COR-L47 (cell line): ENCODE data around the gene FAM200C.
"Not testable (repeated sequence)": the region's sequence is repeated elsewhere in the genome, so short reads cannot be mapped to it uniquely, and the experiment has no call there.

Source experiments
- DNase-seq: peaks from one replicate; lab custom pipeline; 2025; lab: John Stamatoyannopoulos, UW

FAM200C gene

DNA sequence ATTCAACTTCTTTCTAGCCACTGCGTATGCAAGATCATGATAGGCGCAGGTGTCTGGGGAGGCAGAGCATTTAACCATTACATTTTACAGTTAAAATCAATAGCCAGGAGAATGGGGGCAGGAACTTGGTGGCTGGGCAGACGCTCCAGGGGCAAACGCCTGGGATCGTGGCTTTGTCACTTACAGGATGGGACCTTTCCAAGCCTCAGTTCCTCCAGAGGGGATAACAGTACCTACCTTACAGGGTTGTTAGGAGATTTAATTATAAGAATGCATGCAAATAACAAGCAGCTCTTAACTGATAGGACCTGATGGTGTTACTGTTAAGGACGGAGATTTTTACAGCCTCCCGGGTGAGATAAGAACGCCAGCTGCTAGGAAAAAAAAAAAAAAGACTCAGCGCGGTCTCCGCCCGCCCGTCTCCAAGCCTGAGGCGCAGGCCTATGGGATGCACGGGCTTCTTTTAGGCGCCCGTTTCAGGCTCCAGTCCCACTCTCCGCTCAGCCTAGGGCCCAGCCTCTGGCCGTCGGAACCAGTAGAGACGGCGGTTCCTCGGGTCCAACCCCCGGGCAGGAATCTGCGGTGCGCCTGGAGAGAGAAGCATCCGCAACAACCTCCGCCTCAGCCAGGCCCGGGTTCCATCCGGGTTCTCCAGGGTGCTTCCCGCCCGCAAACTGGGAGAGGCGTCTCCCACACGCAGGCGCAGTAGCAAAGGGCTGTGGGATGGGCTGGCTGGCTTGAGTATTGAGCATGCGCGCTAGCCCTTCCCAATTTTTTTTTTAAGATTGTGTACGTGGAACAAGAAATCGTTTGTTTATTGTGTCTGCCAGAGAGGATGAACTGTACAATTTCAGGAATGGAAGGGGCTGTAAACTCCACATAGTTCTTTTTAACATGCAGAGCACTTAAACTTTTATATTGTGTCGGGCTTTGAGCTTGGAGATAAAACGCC is at the start of gene FAM200C:
Gene FAM200C (minus strand): TSS at position 653 of the 952 bp plus-strand sequence. CDS start 4,564 bp downstream, outside the sequence.
- peak; percentile 91 for DNase-seq

DNA sequence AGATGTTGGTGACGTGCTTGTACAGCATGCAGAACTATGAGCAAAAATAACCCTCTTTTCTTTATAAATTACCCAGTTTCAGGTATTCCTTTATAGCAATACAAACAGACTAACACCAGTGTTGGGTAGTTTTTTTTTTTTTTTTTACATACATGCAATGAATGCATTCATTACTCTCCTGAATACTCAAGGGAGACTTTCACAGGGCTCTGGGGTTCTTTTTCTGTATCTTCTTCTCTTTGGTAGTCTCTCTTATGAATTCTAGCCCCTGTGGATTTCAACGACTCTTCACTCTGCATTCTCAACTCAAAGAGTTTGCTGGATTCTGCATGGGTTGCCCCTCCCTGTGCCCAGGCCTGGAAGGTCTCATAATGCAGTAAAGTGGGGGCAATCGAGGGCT is 49.6 kb upstream of the FAM200C start:
- DNase-seq = no peak

DNA sequence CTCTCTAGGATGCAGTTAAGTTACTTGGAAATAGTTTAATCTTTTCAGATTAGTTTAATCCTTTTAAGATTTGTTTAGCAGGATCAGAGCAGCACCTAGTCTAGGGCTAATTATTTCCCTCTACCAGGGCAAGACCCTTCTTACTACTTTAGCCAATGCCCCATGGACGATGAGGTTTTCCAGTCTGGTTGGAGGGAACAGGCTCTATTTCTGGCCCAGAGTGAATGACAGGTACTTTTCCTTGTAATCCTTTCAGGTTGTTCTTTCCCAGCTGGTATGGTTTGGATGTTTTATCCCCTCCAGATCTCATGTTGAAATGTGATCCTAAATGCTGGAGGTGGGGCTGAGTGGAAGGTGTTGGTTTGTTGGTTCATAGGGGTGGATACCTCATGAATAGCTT is 49.0 kb upstream of the FAM200C start:
- no peak for DNase-seq

DNA sequence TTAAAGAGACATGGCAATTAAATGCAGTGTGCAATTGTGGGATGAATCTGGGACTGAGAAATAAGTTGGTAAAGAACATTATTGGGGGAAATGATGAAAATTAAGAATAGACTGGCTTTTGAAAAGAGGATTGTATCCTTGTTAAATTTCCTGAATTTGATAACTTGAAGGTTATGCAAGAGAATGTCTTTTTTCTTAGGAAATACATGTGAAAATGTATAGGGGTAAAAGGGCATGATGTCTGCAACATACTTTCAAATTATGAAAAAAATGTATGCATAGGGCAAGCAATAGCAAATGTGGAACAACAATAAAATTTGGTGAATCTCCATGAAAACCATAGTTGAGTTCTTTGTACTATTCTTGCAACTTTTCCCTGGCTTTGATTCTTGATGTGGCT is 45.9 kb upstream of the FAM200C start:
- no peak for DNase-seq

DNA sequence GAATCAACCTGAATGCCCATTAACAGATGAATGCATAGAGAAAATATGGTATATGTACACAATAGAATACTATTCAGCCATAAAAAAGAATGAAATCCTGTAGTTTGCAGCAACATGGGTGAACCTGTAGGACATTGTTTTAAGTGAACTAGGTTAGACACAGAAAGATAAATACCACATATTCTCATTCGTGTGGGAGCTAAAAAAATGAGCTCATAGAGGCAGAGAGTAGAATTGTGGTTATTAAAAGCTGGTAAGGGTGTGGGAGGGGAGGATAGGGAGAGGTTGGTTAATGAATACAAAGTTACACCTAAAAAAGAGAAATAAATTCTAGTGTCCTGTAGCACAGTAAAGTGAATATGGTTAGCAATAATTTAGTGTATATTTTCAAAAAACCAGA is 45.3 kb upstream of the FAM200C start:
- DNase-seq = no peak

DNA sequence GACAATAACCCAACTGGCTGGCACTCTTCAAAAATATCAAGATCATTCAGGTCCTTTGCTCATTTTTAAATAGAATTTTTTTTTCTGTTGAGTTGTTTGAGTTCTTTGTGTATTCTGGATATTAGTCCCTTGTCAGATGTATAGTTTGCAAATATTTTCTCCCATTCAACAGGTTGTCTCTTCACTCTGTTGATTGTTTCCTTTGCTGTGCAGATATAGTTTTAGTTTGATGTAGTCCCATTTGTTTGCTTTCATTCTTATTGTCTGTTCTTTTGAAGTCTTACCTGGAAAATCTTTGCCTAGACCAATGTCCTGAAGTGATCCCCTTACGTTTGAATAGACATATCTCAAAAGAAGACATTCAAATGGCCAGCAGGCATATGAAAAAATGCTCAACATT is 44.6 kb upstream of the FAM200C start:
- no peak for DNase-seq

DNA sequence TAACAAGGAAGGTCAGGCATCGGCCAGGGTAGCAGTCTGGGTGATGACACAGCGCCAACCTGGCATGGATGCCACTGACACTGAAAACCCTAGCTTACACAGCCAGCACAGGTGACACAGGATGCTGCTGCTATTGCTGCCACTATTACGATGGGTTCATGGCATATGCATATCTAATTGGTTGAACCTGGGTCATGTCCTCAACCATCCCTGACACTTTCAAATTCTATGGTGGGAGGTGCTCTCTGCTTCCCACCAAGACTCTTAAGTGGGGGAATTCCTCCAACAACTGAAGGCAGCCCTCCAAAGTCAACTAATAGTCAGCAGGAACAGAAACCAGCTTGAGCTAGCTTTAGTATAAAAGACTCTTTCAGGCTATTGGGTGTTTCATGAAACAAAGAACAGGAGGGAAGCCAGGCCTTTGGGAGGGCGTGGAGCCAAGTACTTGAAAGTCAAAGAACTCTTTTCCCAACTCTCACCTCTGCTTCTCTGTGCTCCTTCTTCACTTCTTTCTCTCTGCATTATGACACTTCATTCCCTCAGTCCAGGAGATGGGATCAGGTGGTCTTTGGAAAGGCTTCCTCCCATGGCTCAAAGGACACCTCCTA is 43.1 kb upstream of the FAM200C start:
- no peak for DNase-seq

DNA sequence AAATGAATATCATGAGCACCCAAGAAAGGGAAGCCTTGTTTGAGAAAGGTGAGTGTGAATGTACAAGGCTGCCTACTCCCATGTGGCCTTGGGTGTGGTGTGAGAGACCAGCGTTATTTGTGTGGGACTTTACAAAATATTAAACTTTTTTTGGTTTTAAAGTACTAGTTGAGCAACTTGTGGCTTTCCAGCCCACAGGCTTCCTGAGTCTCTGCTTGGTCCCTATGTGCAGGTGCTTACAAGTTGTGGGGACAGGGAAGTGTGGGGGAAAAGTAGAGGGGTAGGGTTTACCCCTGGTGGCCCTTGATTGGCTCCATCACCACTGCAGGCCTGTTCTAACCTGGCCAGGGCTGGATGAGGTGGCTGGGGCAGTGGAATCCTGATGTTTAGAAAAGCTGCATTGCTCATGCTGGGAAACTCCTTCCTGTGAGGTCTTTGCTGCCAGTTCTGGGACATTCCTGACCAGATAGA is 41.5 kb upstream of the FAM200C start:
- DNase-seq = no peak

DNA sequence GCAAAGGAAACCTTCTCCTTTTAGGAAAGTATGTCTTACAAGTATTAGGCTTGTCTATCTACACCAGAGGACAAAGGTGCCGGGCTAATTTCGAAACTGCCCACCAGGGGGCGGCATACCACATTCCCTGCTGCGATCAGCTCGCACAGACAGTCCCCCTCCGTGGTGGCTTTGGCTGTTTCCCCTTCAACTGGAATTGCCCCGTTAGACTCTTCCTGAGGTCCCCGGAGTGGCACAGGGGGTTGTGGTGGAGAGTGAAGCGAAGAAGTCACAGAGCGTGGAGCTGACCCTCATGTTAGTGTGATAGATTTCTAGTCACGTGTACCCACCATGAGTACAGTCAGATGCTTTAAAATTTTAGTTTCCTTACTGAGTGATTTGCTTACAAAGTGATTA is 39.3 kb upstream of the FAM200C start:
- DNase-seq = peak; percentile 46

DNA sequence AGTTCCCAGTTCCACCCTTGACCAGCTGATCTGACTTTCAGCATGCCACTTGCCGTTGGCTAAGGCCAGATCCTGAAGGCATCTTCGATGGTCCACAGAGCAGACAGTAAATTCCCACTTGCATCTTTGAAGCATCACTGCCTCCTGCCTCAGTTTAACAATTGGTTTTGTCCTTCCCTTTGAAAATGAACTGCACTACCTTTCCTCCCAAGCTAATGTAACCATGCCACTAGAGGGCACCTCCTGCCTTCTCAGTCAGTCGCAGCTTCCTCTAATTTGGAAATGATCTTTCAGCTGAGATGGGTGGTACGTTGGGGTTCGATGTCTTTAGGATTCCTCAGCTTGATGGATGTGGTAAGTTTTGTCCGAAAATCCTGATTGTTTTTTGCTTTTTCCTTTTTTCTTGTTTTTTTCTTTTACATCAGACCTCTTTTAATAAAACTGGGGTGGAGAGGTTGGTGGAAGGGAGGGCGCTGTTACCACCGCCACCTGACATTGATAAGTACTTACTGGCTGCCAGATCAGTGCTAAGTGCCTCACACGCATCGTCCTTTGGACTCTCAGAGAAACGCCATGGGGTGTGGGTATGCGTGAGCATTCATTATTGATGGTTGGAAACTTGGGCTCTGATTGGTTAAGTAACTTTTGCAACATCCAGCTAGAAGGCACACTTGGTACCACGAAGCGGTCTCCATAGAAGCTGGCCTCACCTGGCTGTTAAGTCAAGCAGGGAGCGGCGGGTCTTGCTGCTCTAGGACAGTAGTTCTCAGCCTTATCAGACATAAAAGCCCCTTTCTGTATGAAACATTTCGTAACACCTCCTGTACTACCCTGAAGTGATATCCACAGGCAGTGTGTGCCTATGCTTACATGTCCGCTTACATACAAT is 38.7 kb upstream of the FAM200C start:
- peak; percentile 53 for DNase-seq

DNA sequence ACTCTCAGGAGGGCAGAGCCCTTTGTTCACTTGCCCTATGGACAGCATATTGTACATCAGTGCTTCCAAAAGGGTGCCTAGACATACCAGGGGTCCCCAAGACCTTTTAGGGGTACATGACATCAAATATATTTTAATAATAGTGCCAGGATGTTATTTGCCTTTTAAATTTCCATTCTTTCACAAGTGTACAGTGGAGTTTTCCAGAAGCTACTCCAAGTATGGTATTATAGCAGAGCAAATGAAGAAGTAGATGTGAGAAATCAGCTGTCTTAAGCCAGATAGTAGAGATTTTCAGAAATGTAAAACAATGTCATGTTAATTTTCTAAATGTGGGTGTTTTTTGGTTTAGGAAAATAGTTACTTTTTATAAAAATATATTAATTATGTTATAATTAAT is 37.4 kb upstream of the FAM200C start:
- DNase-seq = no peak

DNA sequence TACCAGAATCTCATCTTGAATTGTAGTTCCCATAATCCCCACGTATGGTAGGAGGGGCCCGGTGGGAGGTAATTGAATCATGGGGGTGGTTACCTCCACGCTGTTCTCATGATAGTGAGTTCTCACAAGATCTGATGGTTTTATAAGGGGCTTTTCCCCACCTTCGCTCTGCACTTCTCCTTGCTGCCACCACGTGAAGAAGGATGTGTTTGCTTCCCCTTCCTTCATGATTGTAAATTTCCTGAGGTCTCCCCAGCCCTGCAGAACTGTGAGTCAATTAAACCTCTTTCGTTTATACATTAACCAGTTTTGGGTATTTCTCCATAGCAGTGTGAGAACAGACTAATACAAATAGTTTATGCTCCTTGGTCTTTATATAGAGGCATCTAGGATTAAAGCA is 36.8 kb upstream of the FAM200C start:
- not testable (repeated sequence) for DNase-seq

DNA sequence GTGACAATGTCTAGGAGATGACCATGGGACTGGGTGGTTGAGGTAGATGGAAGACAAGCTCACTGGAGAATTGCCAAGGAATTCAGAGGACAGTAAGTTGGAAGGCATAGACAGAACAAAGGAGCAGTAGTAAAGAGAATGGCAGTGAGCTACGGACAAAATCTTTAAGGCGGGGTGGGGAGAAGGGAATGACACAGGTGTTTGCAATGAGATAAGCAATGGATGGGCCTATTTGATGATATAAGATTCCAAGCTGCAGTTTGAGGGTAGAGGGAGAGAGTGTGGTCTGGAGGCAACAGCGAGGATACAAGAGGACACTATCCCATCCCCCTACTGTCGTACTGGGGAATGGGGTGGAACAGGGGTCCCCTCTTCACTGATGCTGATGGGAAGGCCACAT is 36.2 kb upstream of the FAM200C start:
- no peak for DNase-seq

DNA sequence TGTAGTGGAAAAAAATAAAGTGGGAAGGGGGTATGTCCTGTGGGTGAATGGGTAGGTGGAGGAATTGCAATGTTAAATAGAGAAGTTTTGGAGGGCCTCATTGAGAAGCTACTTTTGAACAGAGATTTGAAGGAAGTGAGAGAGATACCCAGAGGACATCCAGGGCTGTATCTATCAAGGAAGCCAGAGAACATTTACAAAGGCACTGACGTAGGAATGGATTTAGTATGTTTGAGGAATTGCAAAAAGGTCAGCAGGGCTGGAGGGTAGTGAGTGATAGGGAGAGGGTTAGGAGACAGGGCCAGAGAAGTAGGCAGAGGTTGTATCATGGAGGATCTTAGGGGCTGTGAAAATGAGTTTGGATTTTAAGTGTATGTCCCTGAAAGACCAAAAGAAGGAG is 35.7 kb upstream of the FAM200C start:
- no peak for DNase-seq

DNA sequence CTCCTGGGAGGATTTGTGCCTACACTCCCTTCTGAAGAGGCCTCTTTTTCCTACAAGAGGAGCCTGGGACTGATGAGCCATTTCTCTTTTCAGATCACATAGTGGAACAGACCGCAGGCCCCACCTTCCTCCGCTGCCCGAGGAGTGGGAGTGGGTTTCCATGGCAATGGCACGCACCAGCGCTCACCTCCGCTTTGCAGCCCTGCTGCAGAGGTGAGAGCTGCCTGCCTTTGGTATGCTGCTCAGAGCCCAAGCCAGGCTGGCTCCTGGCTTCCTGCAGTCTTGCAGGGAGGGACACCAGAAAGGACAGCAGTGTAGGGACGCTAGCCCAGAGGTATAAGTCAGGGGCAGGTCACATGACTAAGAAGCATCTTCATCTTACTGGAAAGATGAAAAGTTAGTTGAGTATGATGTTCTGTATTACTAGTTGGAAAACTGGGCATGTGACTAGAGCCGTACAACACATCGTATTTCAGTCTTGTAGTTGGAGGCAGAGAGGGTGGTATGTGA is 34.2 kb upstream of the FAM200C start:
- peak; percentile 74 for DNase-seq

DNA sequence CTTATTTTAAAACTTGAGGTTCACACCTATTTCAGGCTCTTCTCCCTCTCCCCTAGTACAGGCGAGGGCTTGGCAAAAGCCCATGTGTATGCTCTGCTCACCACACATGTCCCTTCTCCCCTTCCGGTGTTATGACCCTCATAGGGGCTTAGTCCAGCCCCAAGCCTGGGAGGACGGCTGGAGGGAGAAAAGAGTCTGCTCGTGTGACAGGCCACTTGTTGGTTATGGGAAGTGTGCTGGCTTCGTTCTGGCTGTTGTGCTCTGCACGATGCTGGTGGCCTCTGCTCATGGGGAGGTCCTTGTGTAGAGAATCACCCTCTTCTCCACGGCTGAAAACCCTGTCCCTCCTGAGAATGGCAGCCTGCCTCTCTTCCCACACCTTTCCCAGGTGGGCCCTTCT is 32.9 kb upstream of the FAM200C start:
- DNase-seq = no peak

DNA sequence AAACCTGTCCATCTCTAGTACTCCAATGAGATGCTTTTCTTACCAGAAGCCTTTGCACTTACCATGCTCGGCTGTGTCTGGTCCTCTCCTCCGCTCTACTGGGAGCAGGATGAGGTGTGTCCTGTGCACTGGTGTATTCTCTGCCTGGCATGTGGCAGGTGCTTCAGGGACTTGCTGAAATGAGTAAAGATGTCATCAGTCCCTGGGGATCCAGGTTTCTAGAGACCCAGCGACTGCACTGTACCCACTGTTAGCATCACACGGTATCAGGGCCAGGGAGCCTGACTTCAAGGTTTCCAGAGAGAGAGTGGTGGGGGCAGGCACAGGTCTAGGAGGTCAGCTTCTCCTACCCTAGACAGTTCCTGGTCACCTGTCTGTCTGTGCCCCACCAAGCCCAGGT is 32.3 kb upstream of the FAM200C start:
- DNase-seq = no peak

DNA sequence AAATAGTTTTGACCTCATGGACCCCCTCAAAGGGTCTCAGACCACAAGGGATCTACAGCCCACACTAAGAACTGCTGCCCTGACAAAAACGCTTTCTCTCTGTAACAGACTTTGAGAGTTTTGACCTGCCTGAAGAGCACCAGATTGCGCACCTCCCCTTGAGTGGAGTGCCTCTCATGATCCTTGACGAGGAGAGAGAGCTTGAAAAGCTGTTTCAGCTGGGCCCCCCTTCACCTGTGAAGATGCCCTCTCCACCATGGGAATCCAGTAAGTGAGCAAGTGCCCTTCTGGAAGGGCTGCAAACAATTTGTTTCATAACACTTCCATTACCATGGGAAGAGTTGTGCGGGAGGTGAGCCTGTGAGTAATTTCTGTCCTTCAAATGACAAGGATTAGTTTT is 27.8 kb upstream of the FAM200C start:
- no peak for DNase-seq

DNA sequence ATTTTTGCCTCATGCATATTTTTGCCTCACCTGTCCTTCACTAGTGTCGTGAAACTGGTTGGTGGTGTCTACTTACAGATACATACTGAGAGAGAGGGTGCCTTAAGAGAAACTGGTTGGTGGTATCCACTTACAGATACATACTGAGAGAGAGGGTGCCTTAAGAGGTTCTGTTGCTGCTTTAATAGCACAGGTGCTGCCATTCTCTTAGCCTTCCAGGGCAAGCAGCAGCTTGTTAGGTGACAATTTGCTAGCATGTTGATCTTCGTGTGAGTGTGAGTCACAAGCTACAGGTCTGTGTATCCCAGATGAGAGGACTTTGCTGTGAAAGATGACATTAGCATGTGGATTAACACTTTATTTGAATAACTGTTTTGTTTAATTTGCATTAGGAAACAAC is 23.2 kb upstream of the FAM200C start:
- peak; percentile 38 for DNase-seq

DNA sequence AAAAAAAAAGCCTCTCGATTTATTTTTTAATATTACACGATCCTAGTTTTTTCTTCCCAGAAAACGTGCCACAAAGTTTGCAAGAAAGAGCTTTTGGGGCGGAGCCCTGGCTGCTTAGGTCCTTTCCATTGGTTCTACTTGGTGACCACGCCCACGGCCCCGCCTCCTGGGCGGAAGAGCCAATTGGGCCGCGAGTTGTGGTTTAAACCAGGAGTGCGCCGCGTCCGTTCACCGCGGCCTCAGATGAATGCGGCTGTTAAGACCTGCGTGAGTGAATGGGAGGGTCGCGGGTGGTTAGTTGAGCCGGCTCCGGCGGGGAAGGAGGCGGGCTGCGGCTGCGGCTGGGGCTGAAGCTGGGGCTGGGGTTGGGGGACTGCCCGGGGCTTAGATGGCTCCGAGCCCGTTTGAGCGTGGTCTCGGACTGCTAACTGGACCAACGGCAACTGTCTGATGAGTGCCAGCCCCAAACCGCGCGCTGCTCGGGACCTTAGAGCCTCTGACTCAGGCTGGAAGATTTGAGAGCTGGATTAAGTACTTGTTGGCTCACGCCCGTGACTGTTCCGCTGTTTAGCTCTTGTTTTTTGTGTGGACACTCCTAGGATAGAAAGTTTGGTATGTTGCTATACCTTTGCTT is 21.9 kb upstream of the FAM200C start, which contains the start of gene PTTG1:
Gene PTTG1 (plus strand): TSS at position 231 of the 634 bp plus-strand sequence. CDS start 458 bp downstream, outside the sequence.
- peak; percentile 96 for DNase-seq

DNA sequence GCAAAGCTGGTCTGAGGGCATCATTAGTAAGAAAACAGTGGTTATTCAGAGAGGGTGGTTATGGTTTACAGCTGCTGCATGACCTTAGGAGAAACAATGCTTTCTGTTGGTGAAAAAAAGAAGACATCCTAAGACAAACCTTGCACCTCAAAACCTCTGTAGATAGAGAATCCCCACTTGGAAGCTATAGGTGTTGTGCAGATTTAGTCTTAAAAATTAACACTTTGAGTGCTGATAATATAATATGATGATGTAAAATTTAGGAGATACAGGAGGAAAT is 20.4 kb upstream of the FAM200C start:
- no peak for DNase-seq
